ENCODE results near the gene DLG2. TPM values are rescaled to one million over a fixed set of nuclear protein-coding genes. Genes with fewer than 3 reads are reported as not detected.

The DLG2 gene
- total and polyA plus RNA-seq, 11 donors = 2.4 to 13.9 (median 7.1) TPM

DNA sequence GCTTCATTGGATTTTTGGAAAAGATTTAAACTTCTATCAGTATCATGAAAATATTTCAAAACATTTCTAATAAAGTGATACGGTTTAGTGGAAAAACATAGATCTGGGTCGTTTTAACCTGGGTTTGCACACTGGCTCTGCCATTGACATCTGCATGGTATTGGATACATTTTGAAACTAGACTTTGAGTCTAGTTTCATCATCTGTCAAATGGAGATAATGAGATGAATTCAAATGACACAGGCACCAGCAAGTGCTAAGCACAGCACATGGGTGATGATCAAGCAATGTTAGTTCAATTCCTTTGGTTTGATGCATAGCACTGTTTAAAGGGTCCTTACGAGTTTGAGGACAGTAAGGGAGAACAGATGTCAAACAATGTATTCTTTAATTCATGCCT, 1522.0 kb downstream of the DLG2 start:
- WGBS, 4 donors = 76 to 86% (median 80%) methylated on average over 3 of the region's 3 CpGs

DNA sequence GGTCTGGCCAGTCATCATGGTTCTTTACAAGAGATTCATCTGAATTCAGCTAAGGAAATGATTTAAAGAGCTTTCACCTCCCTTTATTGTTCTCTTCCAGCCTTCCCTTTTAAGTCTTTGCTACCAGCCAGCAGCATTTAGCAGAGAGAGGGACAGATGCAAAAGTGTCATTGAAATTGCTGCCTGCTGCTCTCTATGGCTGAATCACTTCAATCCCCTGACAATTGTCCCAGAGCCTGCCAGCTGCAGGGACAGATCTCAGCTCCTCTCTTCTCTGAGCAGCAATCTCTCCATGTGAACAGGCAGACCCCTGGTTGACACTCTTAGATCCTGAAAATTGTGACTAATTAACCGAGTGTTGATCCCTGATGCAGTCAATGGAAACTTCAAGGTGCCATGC, 1524.0 kb downstream of the DLG2 start:
- no peak for ATAC-seq
- no peak overlapping the region for H3K4me3 ChIP-seq
- H3K27me3 ChIP-seq = no peaks in the 10 kb centered on the region
- H3K36me3 ChIP-seq = no peaks in the 10 kb centered on the region
- TF ChIP-seq POLR2A (IDR thresholded peaks at IDR 0.05) = no peak
- TF ChIP-seq, protein P1, sequence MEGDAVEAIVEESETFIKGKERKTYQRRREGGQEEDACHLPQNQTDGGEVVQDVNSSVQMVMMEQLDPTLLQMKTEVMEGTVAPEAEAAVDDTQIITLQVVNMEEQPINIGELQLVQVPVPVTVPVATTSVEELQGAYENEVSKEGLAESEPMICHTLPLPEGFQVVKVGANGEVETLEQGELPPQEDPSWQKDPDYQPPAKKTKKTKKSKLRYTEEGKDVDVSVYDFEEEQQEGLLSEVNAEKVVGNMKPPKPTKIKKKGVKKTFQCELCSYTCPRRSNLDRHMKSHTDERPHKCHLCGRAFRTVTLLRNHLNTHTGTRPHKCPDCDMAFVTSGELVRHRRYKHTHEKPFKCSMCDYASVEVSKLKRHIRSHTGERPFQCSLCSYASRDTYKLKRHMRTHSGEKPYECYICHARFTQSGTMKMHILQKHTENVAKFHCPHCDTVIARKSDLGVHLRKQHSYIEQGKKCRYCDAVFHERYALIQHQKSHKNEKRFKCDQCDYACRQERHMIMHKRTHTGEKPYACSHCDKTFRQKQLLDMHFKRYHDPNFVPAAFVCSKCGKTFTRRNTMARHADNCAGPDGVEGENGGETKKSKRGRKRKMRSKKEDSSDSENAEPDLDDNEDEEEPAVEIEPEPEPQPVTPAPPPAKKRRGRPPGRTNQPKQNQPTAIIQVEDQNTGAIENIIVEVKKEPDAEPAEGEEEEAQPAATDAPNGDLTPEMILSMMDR (IDR thresholded peaks at IDR 0.05) = no peak
- H3K4me1 ChIP-seq = no peaks in the 10 kb centered on the region
- no peak for DNase-seq
- 64 to 100% (median 69%) methylated on average over 1 of the region's 1 CpG for WGBS, 4 donors
- intact Hi-C loops (cut with DNase I) = no loop called here
- H3K9me3 ChIP-seq = no peaks in the 10 kb centered on the region
- no peak overlapping the region for H3K27ac ChIP-seq

More for the DNA sequence above, 1522.0 kb downstream of the DLG2 start:
- H3K4me1 ChIP-seq = no peaks in the 10 kb centered on the region
- ATAC-seq (no peak), DNase-seq (no peak)
- no peaks in the 10 kb centered on the region for H3K27me3 ChIP-seq
- no peaks in the 10 kb centered on the region for H3K36me3 ChIP-seq
- TF ChIP-seq, protein P1 (IDR thresholded peaks at IDR 0.05) = no peak
- TF ChIP-seq POLR2A (IDR thresholded peaks at IDR 0.05) = no peak
- intact Hi-C loops (cut with DNase I) = no loop called here
- H3K9me3 ChIP-seq = no peaks in the 10 kb centered on the region
- no peak overlapping the region for H3K27ac ChIP-seq
- H3K4me3 ChIP-seq = no peak overlapping the region

DNA sequence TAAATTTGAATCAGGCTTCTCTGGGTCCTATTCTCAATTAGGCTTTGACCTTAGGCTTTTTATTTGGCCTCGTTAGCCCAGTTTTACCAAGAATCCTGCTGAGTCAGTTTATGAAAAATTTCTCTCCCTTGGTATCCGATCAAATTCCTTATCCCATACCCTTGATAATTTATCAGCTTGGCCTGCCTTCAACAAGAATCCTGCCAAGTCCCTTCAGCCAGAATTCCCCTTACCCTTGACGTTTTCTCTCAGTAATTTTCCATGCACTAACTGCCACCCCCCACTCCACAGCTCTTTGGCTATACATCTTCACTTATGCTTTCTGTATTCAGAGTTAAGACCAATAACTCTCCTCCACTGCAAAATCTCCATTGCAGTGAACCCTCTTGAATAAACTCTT, 1530.0 kb downstream of the DLG2 start:
- intact Hi-C loops (cut with DNase I) = no loop called here
- Histone ChIP-seq H3K4me1 (peaks cover 0 to 3% (median 0%) of the 10 kb centered on the region in 12 donors), H3K4me3 (no peak overlapping the region), H3K9me3 (no peaks in the 10 kb centered on the region), H3K27me3 (no peaks in the 10 kb centered on the region), H3K27ac (no peak overlapping the region), H3K36me3 (no peaks in the 10 kb centered on the region)
- ATAC-seq (no peak), DNase-seq (no peak)
- WGBS, 4 donors = 20 to 30% (median 28%) methylated on average over 3 of the region's 3 CpGs
- TF ChIP-seq, protein P1 (IDR thresholded peaks at IDR 0.05) = no peak
- no peak for TF ChIP-seq POLR2A (IDR thresholded peaks at IDR 0.05)

DNA sequence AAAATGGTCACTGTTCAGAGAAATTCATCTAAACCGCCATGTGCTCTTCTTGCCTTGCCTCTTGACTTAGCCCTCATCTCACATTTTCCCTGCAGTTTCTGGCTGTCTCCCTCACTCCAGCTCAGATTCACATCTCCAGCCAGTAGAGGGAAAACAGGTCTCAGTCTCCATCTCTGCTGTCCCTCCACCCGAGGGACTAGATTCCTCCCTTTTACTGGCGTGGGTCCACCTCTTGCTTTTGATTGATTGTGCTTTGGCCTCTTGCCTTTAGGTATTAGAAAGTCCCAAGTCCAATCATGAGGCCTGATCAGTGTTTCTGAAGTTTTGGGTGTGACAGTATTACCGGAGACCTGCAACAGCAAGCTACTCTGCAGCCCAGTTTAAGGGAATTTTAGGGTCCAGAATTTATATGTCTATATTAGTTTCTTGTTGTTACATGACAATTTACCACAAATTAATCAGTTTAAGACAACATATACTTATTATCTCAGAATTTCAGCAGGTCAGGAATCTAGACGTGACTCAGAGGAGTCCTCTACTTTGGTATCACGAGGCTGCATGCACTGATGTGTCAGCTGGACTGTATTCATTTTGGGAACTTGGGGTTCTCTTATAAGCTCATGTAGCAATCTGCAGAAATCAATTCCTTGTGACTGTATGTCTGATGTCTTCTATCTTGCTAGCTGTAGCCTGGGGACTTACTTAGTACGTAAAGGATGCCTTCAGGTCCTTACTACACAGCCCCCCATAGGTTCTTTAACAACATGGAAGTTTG, 1535.7 kb downstream of the DLG2 start:
- Histone ChIP-seq H3K27me3 (no peaks in the 10 kb centered on the region), H3K36me3 (no peaks in the 10 kb centered on the region), H3K9me3 (peaks cover 0 to 8% (median 0%) of the 10 kb centered on the region in 12 donors), H3K4me1 (peaks cover 0 to 4% (median 0%) of the 10 kb centered on the region in 12 donors), H3K4me3 (no peak overlapping the region), H3K27ac (no peak overlapping the region)
- no peak for DNase-seq
- intact Hi-C loops (cut with DNase I) = no loop called here
- TF ChIP-seq, protein P1 (IDR thresholded peaks at IDR 0.05) = no peak
- no peak for TF ChIP-seq POLR2A (IDR thresholded peaks at IDR 0.05)
- no peak for ATAC-seq
- 72 to 79% (median 73%) methylated on average over 7 of the region's 7 CpGs for WGBS, 4 donors
